ENCODE measurements around the gene PIP4K2A.

GRCh38 chr10:22503315-22504088, 210.9 kb downstream of the PIP4K2A start:
- TF ChIP-seq CTCF (IDR thresholded peaks at IDR 0.05; ENCODE audit: insufficient read depth, low read length, poor library complexity, severe bottlenecking): no peak
- no peak for TF ChIP-seq EZH2phosphoT487 (conservative IDR thresholded peaks at IDR 0.05; ENCODE audit: low read length)
